ENCODE results near the gene SORT1.
A peak's percentile ranks its signal among the peaks of the same experiment; 100 is the strongest.

The SORT1 gene

DNA sequence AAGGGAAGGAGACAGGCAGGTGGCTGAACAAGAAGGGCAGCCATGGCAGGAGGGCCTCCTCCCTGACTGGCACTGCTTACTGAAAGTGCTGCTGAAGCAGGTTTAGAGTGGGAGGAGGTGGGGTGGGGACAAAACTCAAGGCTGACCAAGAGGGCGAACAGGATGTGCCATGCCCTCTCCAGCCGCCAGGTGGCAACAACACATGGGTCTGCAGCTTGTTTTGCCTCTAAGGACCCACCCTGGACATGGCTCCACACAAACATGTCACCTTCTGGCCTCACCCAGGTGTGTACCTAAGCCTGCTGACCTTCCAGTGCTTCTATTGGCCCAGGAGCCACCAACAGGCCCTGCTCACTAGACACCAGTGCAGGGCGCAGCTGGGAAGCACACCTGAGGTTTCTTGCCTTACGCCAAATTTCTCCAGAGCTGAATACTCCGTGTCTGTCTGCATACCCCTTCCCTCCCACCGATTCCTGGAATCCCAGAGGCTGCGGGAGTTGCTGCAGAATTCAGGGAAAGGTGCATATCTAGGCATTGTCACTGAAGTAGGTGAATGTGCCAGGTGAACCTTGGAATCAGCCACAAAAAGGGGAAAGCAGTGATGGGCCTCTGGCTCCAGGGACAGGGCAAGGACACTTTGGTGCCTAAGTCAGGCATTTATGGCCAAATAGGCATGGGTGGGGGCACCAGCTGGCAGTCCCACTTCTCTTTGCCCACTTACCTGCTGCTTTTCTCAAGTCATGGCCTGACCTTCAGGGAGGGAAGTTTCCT lies 120.1 kb downstream of the SORT1 start:
- POLR2A ChIA-PET, result interaction anchor here (2.1 kb wide), 1 partner anchor 119 kb away, joined by 10 read pairs; the partner anchor contains the start of gene SORT1
- peak; percentile 94 for TF ChIP-seq CTCF (IDR thresholded peaks at IDR 0.05; ENCODE audit: insufficient read depth, low read length, missing control alignments)
- H3K4me3 ChIP-seq (ENCODE audit: low read depth, low read length), result no peak overlapping the region
- CTCF ChIA-PET, result interaction anchor here (0.6 to 8.4 kb wide), 37 partner anchors 8 to 271 kb away, joined by 3 to 340 read pairs (median 4); partner anchors contain the start of genes ATXN7L2, CELSR2, GNAI3 and MYBPHL
- no peak for DNase-seq (ENCODE audit: low read depth, low spot score)

DNA sequence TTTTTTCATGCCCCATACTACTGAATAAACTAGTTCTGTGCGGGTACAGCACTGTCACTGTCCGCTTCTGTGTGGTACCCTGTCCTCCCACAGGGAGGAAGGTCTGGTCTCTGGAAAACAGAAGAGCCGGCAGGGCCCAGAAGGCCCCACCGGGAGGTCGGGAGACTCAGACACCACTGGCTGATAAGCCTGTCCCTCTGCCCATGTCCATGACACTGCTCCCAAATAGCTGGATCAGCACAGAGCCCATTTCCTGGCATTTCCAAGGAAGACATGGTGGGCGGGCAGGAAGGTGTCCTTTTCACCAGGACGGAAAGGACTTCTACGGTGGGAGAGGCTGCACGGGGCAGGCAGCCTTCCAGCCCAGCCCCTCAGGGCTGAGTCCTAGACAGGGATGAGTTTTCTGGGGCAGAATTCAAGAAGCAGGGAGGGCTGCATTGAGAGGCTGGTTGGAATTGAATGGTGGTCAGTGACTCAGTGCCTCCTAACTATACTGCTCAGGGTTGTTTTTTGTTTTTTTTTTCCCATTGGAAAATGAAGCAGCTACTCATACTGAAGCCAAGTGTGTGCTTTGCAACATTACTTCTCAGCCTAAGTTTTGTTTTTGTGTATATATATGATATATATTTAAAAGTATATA lies 121.9 kb downstream of the SORT1 start:
- TF ChIP-seq CTCF (IDR thresholded peaks at IDR 0.05; ENCODE audit: insufficient read depth, low read length, missing control alignments), result no peak
- ChIA-PET POLR2A (interaction anchor here (0.6 to 2.1 kb wide), 2 partner anchors 121 to 176 kb away, joined by 3 to 10 read pairs; partner anchors contain the start of gene SORT1), CTCF (interaction anchor here (1.2 to 8.4 kb wide), 17 partner anchors 10 to 258 kb away, joined by 3 to 340 read pairs (median 15); partner anchors contain the start of genes CELSR2 and SORT1)
- no peak for DNase-seq (ENCODE audit: low read depth, low spot score)
- H3K4me3 ChIP-seq (ENCODE audit: low read depth, low read length), result no peak overlapping the region

GRCh38 chr1:109274533-109275476 lies 122.9 kb downstream of the SORT1 start:
- POLR2A ChIA-PET, result no interaction called here
- TF ChIP-seq CTCF (IDR thresholded peaks at IDR 0.05; ENCODE audit: insufficient read depth, low read length, missing control alignments), result no peak
- no peak for DNase-seq (ENCODE audit: low read depth, low spot score)
- H3K4me3 ChIP-seq (ENCODE audit: low read depth, low read length), result no peak overlapping the region
- CTCF ChIA-PET, result interaction anchor here (2.9 to 8.4 kb wide), 3 partner anchors 27 to 259 kb away, joined by 15 to 340 read pairs (median 35); partner anchors contain the start of genes CELSR2 and SORT1

DNA sequence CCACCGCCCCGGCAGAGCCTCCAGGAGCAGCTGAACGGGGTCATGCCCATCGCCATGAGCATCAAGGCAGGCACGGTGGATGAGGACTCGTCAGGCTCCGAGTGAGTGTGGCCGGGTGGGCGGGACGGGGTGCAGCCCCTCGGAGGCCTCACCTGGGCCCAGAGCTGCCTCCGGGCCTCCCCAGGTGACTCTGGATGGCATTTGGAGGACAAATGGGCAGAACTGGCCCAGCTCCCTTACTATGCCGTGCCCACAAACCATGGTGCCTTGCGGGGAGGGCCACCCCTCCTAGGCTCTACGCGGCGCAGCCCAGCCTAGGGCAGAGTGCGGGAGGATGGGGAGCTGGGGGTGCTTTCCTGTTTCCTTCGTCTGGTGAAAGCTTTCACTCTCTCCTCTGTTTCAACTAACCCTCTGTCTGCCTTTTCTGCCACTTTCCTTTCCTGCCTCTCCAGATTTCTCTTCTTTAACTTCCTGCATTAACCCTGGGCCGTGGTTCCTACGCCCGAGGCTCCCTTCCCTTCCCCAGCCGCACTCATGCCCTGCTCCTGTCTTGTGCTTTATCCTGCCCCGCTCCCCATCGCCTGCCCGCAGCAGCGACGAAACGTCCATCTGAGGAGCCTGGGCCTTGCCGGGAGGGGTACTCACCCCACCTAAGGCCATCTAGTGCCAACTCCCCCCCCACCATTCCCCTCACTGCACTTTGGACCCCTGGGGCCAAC lies 124.0 kb downstream of the SORT1 start:
- ChIA-PET POLR2A (no interaction called here), CTCF (interaction anchor here (1.2 kb wide), 2 partner anchors 9 to 72 kb away, joined by 3 to 5 read pairs; no protein-coding TSS in a partner anchor)
- no peak overlapping the region for H3K4me3 ChIP-seq (ENCODE audit: low read depth, low read length)
- no peak for TF ChIP-seq CTCF (IDR thresholded peaks at IDR 0.05; ENCODE audit: insufficient read depth, low read length, missing control alignments)
- DNase-seq (ENCODE audit: low read depth, low spot score), result no peak

GRCh38 chr1:109272831-109273547 lies 124.7 kb downstream of the SORT1 start:
- ChIA-PET CTCF (interaction anchor here (1.2 kb wide), 2 partner anchors 9 to 71 kb away, joined by 3 to 5 read pairs; no protein-coding TSS in a partner anchor), POLR2A (no interaction called here)
- no peak for TF ChIP-seq CTCF (IDR thresholded peaks at IDR 0.05; ENCODE audit: insufficient read depth, low read length, missing control alignments)
- DNase-seq (ENCODE audit: low read depth, low spot score), result no peak
- no peak overlapping the region for H3K4me3 ChIP-seq (ENCODE audit: low read depth, low read length)
